ENCODE measurements around the gene FGF22. TPM values are rescaled to one million over a fixed set of nuclear protein-coding genes. Genes with fewer than 3 reads are reported as not detected.
A peak's percentile ranks its signal among the peaks of the same experiment; 100 is the strongest.
"Not testable (repeated sequence)": the region's sequence is repeated elsewhere in the genome, so short reads cannot be mapped to it uniquely, and the experiment has no call there.

FGF22 gene
- total and polyA plus RNA-seq, 7 donors = 0.14 to 0.42 (median 0.16) TPM; not detected in 2

GRCh38 chr19:624433-625109 lies 15.1 kb upstream of the FGF22 start:
- peak overlapping the region; percentile 16 for H3K27ac ChIP-seq
- intact Hi-C loops (cut with DNase I) = loop anchor here (5.0 kb wide), 2 partner anchors 32 to 47 kb away; no protein-coding TSS in a partner anchor
- no peaks in the 10 kb centered on the region for H3K27me3 ChIP-seq (ENCODE audit: insufficient read depth in 3 of 3, low read length in 2 of 3)
- no peak overlapping the region for H3K4me3 ChIP-seq
- H3K9me3 ChIP-seq = no peaks in the 10 kb centered on the region
- ATAC-seq (no peak), DNase-seq (no peak)
- H3K36me3 ChIP-seq (ENCODE audit: insufficient read depth in 1 of 2, low read depth in 1 of 2) = peaks cover 6 to 90% of the 10 kb centered on the region in 2 donors
- WGBS, 3 donors = 85 to 91% (median 86%) methylated on average over 20 to 24 of the region's 24 CpGs
- no peaks in the 10 kb centered on the region for H3K4me1 ChIP-seq
- no peak for TF ChIP-seq CTCF (IDR thresholded peaks at IDR 0.05)

- intact Hi-C loops (cut with DNase I) = loop anchor here (5.0 kb wide), 2 partner anchors 33 to 48 kb away; no protein-coding TSS in a partner anchor
- no peak for ATAC-seq
- peaks cover 2 to 83% of the 10 kb centered on the region in 2 donors for H3K36me3 ChIP-seq (ENCODE audit: insufficient read depth in 1 of 2, low read depth in 1 of 2)
Observed at GRCh38 chr19:625257-625656, 14.4 kb upstream of the FGF22 start.

GRCh38 chr19:626566-626965 lies 13.1 kb upstream of the FGF22 start:
- peaks cover 0 to 87% of the 10 kb centered on the region in 2 donors for H3K36me3 ChIP-seq (ENCODE audit: insufficient read depth in 1 of 2, low read depth in 1 of 2)
- 97 to 99% (median 97%) methylated on average over 6 to 7 of the region's 7 CpGs for WGBS, 3 donors
- DNase-seq; H3K27me3 ChIP-seq (ENCODE audit: insufficient read depth in 3 of 3, low read length in 2 of 3); H3K9me3 ChIP-seq; H3K4me1 ChIP-seq; H3K4me3 ChIP-seq; H3K27ac ChIP-seq; ATAC-seq: not testable (repeated sequence)
- intact Hi-C loops (cut with DNase I) = loop anchor here (5.0 kb wide), 2 partner anchors 34 to 49 kb away; no protein-coding TSS in a partner anchor

More at GRCh38 chr19:625257-625656, 14.4 kb upstream of the FGF22 start:
- Histone ChIP-seq H3K4me1 (no peaks in the 10 kb centered on the region), H3K4me3 (no peak overlapping the region), H3K9me3 (no peaks in the 10 kb centered on the region), H3K27me3 (ENCODE audit: insufficient read depth in 3 of 3, low read length in 2 of 3) (no peaks in the 10 kb centered on the region), H3K27ac (no peak overlapping the region)
- DNase-seq = no peak
- TF ChIP-seq CTCF (IDR thresholded peaks at IDR 0.05) = no peak
- 87 to 92% (median 88%) methylated on average over 5 of the region's 5 CpGs for WGBS, 3 donors

- no peak overlapping the region for H3K27ac ChIP-seq
- no peak for ATAC-seq
- TF ChIP-seq CTCF (IDR thresholded peaks at IDR 0.05) = no peak
- WGBS, 3 donors = 85 to 89% (median 87%) methylated on average over 19 of the region's 19 CpGs
- H3K36me3 ChIP-seq (ENCODE audit: insufficient read depth in 1 of 2, low read depth in 1 of 2) = peaks cover 0 to 73% of the 10 kb centered on the region in 2 donors
- intact Hi-C loops (cut with DNase I) = loop anchor here (5.0 kb wide), 2 partner anchors 36 to 51 kb away; no protein-coding TSS in a partner anchor
- H3K9me3 ChIP-seq = no peaks in the 10 kb centered on the region
- no peaks in the 10 kb centered on the region for H3K27me3 ChIP-seq (ENCODE audit: insufficient read depth in 3 of 3, low read length in 2 of 3)
- no peak overlapping the region for H3K4me3 ChIP-seq
- no peak for DNase-seq
- peaks cover 9% of the 10 kb centered on the region for H3K4me1 ChIP-seq
Observed at GRCh38 chr19:628168-628567, 11.5 kb upstream of the FGF22 start.

- WGBS, 3 donors = 63 to 68% (median 66%) methylated on average over 18 to 25 of the region's 25 CpGs
- H3K36me3 ChIP-seq (ENCODE audit: insufficient read depth in 1 of 2, low read depth in 1 of 2) = peaks cover 0 to 61% of the 10 kb centered on the region in 2 donors
- H3K9me3 ChIP-seq; ATAC-seq; H3K27me3 ChIP-seq (ENCODE audit: insufficient read depth in 3 of 3, low read length in 2 of 3); H3K27ac ChIP-seq; H3K4me3 ChIP-seq; DNase-seq: not testable (repeated sequence)
- intact Hi-C loops (cut with DNase I) = loop anchor here (5.0 kb wide), 2 partner anchors 37 to 52 kb away; no protein-coding TSS in a partner anchor
- peaks cover 14% of the 10 kb centered on the region for H3K4me1 ChIP-seq
Observed at GRCh38 chr19:629515-629914, 10.2 kb upstream of the FGF22 start.

All from psoas muscle (tissue), 8 donors.